Panc1 (cell line): Measurements from ENCODE around the gene ENOX2.

ENCODE experiments used
- CTCF ChIP-seq: fragments of 450-650 bp; IDR thresholded peaks from 2 replicates; pipeline ENCODE4 v1.5.1; 2017; ENCODE audit warnings: mild to moderate bottlenecking
- POLR2AphosphoS5 ChIP-seq: IDR thresholded peaks from 2 replicates; pipeline ENCODE4 v1.6.1; 2012; ENCODE audit warnings: mild to moderate bottlenecking, low read depth, low read length, moderate library complexity

- TF ChIP-seq CTCF (no peak), POLR2AphosphoS5 (no peak)
Observed at GRCh38 chrX:130628516-130628915, 274.5 kb downstream of the ENOX2 start.
